ENCODE results near the gene ADGRB2.

ADGRB2 gene

DNA sequence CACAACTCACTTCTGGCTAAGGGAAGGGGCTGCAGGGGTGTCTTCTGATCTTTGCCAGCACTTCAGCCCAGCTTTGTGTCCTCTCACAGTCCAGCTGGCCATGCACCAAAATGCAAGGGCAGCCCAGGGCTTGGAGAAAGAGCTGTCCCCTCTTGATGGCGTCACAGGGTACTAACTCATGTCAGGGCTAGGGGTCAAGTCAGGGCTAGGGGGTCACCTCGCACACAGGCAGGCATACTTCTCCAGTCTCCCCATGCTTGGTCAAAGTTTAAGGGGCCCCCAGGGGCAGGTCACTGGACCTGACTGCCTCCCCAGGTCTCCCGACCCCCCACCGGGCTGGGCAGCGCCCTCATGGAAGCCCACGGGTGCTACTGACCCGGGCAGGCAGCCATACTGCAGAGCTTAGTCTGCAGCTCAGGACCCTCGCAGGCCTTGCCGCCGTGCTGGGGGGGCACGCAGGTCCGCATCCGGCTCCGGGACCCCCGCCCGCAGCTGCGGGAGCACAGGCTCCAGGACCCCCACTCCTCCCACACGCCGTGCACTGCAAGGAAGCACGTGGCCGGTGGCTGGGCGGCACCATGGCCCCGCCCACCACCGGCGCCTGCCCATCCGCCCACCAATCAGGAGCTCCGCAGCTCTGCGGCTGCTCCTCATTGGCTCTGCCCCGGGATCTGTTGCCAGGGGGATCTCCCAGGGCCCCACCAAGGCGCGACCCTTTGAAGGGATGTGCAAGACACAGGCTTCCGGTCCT is 21.5 kb downstream of the ADGRB2 start:
- H3K27ac ChIP-seq (ENCODE audit: low read length): no peak overlapping the region
- no peaks in the 10 kb centered on the region for H3K36me3 ChIP-seq (replicated peaks; ENCODE audit: low read depth, low read length)
- H2AFZ ChIP-seq (ENCODE audit: low read depth, low read length): no peak overlapping the region
- no peak overlapping the region for H3K4me2 ChIP-seq (ENCODE audit: low read length)
- no peak for TF ChIP-seq EZH2phosphoT487 (IDR thresholded peaks at IDR 0.05; ENCODE audit: low read depth)
- TF ChIP-seq, protein P1, sequence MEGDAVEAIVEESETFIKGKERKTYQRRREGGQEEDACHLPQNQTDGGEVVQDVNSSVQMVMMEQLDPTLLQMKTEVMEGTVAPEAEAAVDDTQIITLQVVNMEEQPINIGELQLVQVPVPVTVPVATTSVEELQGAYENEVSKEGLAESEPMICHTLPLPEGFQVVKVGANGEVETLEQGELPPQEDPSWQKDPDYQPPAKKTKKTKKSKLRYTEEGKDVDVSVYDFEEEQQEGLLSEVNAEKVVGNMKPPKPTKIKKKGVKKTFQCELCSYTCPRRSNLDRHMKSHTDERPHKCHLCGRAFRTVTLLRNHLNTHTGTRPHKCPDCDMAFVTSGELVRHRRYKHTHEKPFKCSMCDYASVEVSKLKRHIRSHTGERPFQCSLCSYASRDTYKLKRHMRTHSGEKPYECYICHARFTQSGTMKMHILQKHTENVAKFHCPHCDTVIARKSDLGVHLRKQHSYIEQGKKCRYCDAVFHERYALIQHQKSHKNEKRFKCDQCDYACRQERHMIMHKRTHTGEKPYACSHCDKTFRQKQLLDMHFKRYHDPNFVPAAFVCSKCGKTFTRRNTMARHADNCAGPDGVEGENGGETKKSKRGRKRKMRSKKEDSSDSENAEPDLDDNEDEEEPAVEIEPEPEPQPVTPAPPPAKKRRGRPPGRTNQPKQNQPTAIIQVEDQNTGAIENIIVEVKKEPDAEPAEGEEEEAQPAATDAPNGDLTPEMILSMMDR (IDR thresholded peaks at IDR 0.05; ENCODE audit: low read depth, low read length): no peak
- no peaks in the 10 kb centered on the region for H4K20me1 ChIP-seq (ENCODE audit: insufficient read depth, low read length)
- peaks cover 19% of the 10 kb centered on the region for H3K4me1 ChIP-seq (ENCODE audit: low read length)
- H3K79me2 ChIP-seq (ENCODE audit: low read length): no peaks in the 10 kb centered on the region
- H3K9ac ChIP-seq (ENCODE audit: low read length): no peak overlapping the region
- no peak overlapping the region for H3K4me3 ChIP-seq (ENCODE audit: low read length)
- no peaks in the 10 kb centered on the region for H3K9me3 ChIP-seq (ENCODE audit: insufficient read depth, low read length)
- H3K27me3 ChIP-seq (ENCODE audit: low read depth, low read length): no peaks in the 10 kb centered on the region

DNA sequence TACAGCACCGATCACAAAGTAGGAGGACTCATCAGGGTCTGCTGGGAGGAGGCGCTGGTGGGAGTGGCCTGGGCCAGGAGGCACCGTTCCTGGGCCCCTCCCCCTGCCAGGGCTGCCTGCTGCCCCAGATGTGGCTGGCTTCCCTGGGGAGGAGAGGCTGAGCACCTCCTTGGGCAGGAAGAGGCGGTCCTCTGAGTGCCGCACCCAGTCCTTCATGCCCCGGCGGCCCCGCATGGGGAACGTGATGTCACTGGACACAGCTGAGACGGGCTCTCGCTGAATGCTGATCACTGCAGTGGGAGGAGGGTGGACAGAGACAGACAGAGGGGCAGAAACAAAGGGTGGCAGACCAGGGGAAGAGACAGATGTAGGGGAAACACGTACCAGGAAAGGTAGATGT is 24.8 kb downstream of the ADGRB2 start:
- Histone ChIP-seq H3K9me3 (ENCODE audit: insufficient read depth, low read length) (no peaks in the 10 kb centered on the region), H3K36me3 (replicated peaks; ENCODE audit: low read depth, low read length) (no peaks in the 10 kb centered on the region), H3K4me1 (ENCODE audit: low read length) (peaks cover 3% of the 10 kb centered on the region), H3K27ac (ENCODE audit: low read length) (no peak overlapping the region), H3K79me2 (ENCODE audit: low read length) (no peaks in the 10 kb centered on the region), H2AFZ (ENCODE audit: low read depth, low read length) (no peak overlapping the region), H4K20me1 (ENCODE audit: insufficient read depth, low read length) (no peaks in the 10 kb centered on the region), H3K9ac (ENCODE audit: low read length) (no peak overlapping the region), H3K27me3 (ENCODE audit: low read depth, low read length) (no peaks in the 10 kb centered on the region), H3K4me3 (ENCODE audit: low read length) (no peak overlapping the region), H3K4me2 (ENCODE audit: low read length) (no peak overlapping the region)
- TF ChIP-seq EZH2phosphoT487 (IDR thresholded peaks at IDR 0.05; ENCODE audit: low read depth): no peak
- TF ChIP-seq, protein P1 (IDR thresholded peaks at IDR 0.05; ENCODE audit: low read depth, low read length): no peak

DNA sequence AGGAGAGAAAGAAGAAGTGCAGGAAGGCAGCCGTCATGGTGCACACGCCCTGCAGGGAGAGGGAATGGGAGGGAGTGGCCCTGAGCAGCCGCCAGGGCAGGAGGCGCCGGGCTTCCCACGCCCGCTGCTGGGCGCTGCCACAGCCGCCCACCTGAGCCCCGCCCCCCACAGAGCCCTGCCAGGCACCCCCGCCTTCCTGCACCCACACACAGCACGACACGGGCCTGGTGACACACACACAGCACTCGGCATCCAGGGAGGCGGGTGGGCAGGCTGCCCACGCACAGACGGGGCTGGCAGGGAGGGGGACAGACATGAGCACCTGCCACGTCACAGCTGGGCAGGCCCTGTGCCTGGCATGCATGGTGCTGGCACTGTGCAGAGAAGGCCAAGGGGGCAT is 27.5 kb downstream of the ADGRB2 start:
- H3K79me2 ChIP-seq (ENCODE audit: low read length): no peaks in the 10 kb centered on the region
- H3K27ac ChIP-seq (ENCODE audit: low read length): no peak overlapping the region
- no peaks in the 10 kb centered on the region for H4K20me1 ChIP-seq (ENCODE audit: insufficient read depth, low read length)
- H3K4me2 ChIP-seq (ENCODE audit: low read length): no peak overlapping the region
- no peak overlapping the region for H3K9ac ChIP-seq (ENCODE audit: low read length)
- H2AFZ ChIP-seq (ENCODE audit: low read depth, low read length): no peak overlapping the region
- H3K4me3 ChIP-seq (ENCODE audit: low read length): no peak overlapping the region
- no peak for TF ChIP-seq EZH2phosphoT487 (IDR thresholded peaks at IDR 0.05; ENCODE audit: low read depth)
- TF ChIP-seq, protein P1 (IDR thresholded peaks at IDR 0.05; ENCODE audit: low read depth, low read length): no peak
- no peaks in the 10 kb centered on the region for H3K9me3 ChIP-seq (ENCODE audit: insufficient read depth, low read length)
- H3K27me3 ChIP-seq (ENCODE audit: low read depth, low read length): no peaks in the 10 kb centered on the region
- H3K4me1 ChIP-seq (ENCODE audit: low read length): no peaks in the 10 kb centered on the region
- H3K36me3 ChIP-seq (replicated peaks; ENCODE audit: low read depth, low read length): no peaks in the 10 kb centered on the region

DNA sequence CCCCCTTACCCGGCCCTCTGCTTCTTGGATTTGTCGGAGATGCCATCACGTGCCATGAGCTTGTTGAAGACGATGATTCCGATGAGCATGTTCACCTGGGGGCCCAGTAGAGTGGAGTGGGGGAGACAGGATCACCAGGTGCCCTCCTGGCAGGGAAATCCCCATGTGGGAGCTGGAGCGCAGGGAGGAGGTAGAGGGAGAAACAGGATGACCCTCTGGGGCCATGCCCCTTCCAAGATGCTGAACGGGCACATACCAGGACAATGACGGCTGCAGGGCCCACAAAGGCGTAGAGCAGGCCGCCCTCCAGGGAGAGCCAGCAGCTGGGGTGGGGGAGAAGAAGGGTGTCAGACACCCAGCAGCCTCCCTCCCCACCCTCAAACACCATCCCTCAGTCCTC is 28.6 kb downstream of the ADGRB2 start:
- no peaks in the 10 kb centered on the region for H3K79me2 ChIP-seq (ENCODE audit: low read length)
- H2AFZ ChIP-seq (ENCODE audit: low read depth, low read length): no peak overlapping the region
- H3K4me2 ChIP-seq (ENCODE audit: low read length): no peak overlapping the region
- no peaks in the 10 kb centered on the region for H3K36me3 ChIP-seq (replicated peaks; ENCODE audit: low read depth, low read length)
- H3K9me3 ChIP-seq (ENCODE audit: insufficient read depth, low read length): no peaks in the 10 kb centered on the region
- no peaks in the 10 kb centered on the region for H3K4me1 ChIP-seq (ENCODE audit: low read length)
- no peak overlapping the region for H3K9ac ChIP-seq (ENCODE audit: low read length)
- H4K20me1 ChIP-seq (ENCODE audit: insufficient read depth, low read length): no peaks in the 10 kb centered on the region
- no peak overlapping the region for H3K4me3 ChIP-seq (ENCODE audit: low read length)
- H3K27me3 ChIP-seq (ENCODE audit: low read depth, low read length): no peaks in the 10 kb centered on the region
- no peak overlapping the region for H3K27ac ChIP-seq (ENCODE audit: low read length)
- TF ChIP-seq, protein P1 (IDR thresholded peaks at IDR 0.05; ENCODE audit: low read depth, low read length): no peak

All from OCI-LY3 (cell line).